Measurements from ENCODE around the gene PTRHD1.

DNA sequence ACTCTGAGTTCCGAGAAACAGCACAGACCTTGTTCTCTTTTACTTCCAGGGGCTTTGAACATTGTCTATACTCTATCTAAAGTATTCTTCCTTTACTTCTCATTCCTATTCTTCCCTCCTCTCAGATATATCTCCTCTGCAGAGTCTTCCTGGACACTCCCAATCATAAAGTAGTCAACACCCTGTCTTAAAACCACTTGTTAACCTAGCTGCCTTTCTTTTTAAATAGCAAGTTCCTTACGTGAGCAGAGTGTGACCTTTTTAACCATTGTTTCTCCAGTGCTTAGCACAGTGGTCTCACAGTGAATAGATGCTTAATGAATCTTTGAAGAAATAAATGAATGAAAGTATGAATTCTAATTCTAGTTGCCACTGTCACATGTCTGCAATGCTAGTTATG is 47.4 kb downstream of the PTRHD1 start:
- TF ChIP-seq, protein P1, sequence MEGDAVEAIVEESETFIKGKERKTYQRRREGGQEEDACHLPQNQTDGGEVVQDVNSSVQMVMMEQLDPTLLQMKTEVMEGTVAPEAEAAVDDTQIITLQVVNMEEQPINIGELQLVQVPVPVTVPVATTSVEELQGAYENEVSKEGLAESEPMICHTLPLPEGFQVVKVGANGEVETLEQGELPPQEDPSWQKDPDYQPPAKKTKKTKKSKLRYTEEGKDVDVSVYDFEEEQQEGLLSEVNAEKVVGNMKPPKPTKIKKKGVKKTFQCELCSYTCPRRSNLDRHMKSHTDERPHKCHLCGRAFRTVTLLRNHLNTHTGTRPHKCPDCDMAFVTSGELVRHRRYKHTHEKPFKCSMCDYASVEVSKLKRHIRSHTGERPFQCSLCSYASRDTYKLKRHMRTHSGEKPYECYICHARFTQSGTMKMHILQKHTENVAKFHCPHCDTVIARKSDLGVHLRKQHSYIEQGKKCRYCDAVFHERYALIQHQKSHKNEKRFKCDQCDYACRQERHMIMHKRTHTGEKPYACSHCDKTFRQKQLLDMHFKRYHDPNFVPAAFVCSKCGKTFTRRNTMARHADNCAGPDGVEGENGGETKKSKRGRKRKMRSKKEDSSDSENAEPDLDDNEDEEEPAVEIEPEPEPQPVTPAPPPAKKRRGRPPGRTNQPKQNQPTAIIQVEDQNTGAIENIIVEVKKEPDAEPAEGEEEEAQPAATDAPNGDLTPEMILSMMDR (IDR thresholded peaks at IDR 0.05), result no peak
- TF ChIP-seq POLR2A (IDR thresholded peaks at IDR 0.05), result no peak

Measured in ovary (tissue), 3 donors.